Measurements from ENCODE around the gene REG3A.
A peak's percentile ranks its signal among the peaks of the same experiment; 100 is the strongest.

The REG3A gene

GRCh38 chr2:79159653-79160052 is at the start of gene REG3A:
Gene REG3A (minus strand): TSS chr2:79159753. CDS start chr2:79159405, 348 bp downstream.
- no peak for DNase-seq

- DNase-seq = no peak
Measured at GRCh38 chr2:79200762-79201161, 41.2 kb upstream of the REG3A start.

GRCh38 chr2:79191816-79192215 is 32.3 kb upstream of the REG3A start:
- DNase-seq = no peak

GRCh38 chr2:79191081-79191480 is 31.5 kb upstream of the REG3A start:
- DNase-seq = no peak

GRCh38 chr2:79189465-79189864 is 29.9 kb upstream of the REG3A start:
- no peak for DNase-seq

GRCh38 chr2:79181617-79182016 is 22.1 kb upstream of the REG3A start:
- DNase-seq = no peak

GRCh38 chr2:79180092-79180491 is 20.5 kb upstream of the REG3A start:
- no peak for DNase-seq

GRCh38 chr2:79179036-79179435 is 19.5 kb upstream of the REG3A start:
- no peak for DNase-seq

- peak in 1 of 2 experiments; percentile 4 for DNase-seq
Measured at GRCh38 chr2:79178076-79178674, 18.6 kb upstream of the REG3A start.

- no peak for DNase-seq
Measured at GRCh38 chr2:79171348-79171958, 11.9 kb upstream of the REG3A start.

GRCh38 chr2:79162801-79163200 is 3.2 kb upstream of the REG3A start:
- no peak for DNase-seq

GRCh38 chr2:79162132-79162531 is 2.6 kb upstream of the REG3A start:
- DNase-seq = no peak

GRCh38 chr2:79159030-79159429 is 523 bp downstream of the REG3A start:
- DNase-seq = no peak

GRCh38 chr2:79155826-79156476 is 3.6 kb downstream of the REG3A start:
- no peak for DNase-seq

- no peak for DNase-seq
Measured at GRCh38 chr2:79139423-79139822, 20.1 kb downstream of the REG3A start.

GRCh38 chr2:79138385-79138784 is 21.2 kb downstream of the REG3A start:
- DNase-seq = no peak

- no peak for DNase-seq
Measured at GRCh38 chr2:79131687-79132086, 27.9 kb downstream of the REG3A start.

- DNase-seq = no peak
Measured at GRCh38 chr2:79129804-79130203, 29.7 kb downstream of the REG3A start.

GRCh38 chr2:79129260-79129659 is 30.3 kb downstream of the REG3A start:
- no peak for DNase-seq

- DNase-seq = no peak
Measured at GRCh38 chr2:79128406-79128805, 31.1 kb downstream of the REG3A start.

GRCh38 chr2:79125721-79125985 is 33.9 kb downstream of the REG3A start:
- no peak for DNase-seq

GRCh38 chr2:79124907-79125720 is 34.4 kb downstream of the REG3A start:
- DNase-seq = no peak

- DNase-seq = no peak
Measured at GRCh38 chr2:79122676-79123075, 36.9 kb downstream of the REG3A start.

- DNase-seq = no peak
Measured at GRCh38 chr2:79120194-79120713, 39.3 kb downstream of the REG3A start, which contains the start of gene REG1A. Gene REG1A (plus strand): TSS chr2:79120488. CDS start chr2:79120862, 374 bp downstream.
